Subcutaneous abdominal adipose tissue (tissue), 5 donors: Measurements from ENCODE around the gene JAK3.
"Not testable (repeated sequence)": the region's sequence is repeated elsewhere in the genome, so short reads cannot be mapped to it uniquely, and the experiment has no call there.

ENCODE experiments used
- H3K27ac ChIP-seq: one replicate; pipeline ENCODE4 v1.7.0; 2013; ENCODE audit warnings: low read depth, mild to moderate bottlenecking, inconsistent platforms, low read length, moderate library complexity
- H3K27me3 ChIP-seq, 5 donors: one replicate each; pipeline ENCODE4 v1.7.0; 2013; ENCODE audit warnings: low read length in 5 of 5, inconsistent platforms in 1 of 5; ENCODE audit not compliant: control insufficient read depth in 5 of 5, insufficient read depth in 4 of 5
- H3K36me3 ChIP-seq, 5 donors: one replicate each; pipeline ENCODE4 v1.7.0; 2013; ENCODE audit warnings: low read length in 5 of 5; ENCODE audit not compliant: control insufficient read depth in 5 of 5, insufficient read depth in 5 of 5
- H3K4me1 ChIP-seq, 5 donors: one replicate each; pipeline ENCODE4 v1.7.0; 2013; ENCODE audit warnings: low read length in 5 of 5, mild to moderate bottlenecking in 3 of 5, moderate library complexity in 1 of 5; ENCODE audit not compliant: control insufficient read depth in 5 of 5, insufficient read depth in 5 of 5
- H3K4me3 ChIP-seq, 5 donors: one replicate each; pipeline ENCODE4 v1.7.0; 2013; ENCODE audit warnings: low read length in 5 of 5, low read depth in 1 of 5
- H3K9ac ChIP-seq, 5 donors: one replicate each; pipeline ENCODE4 v1.7.0; 2013; ENCODE audit warnings: low read length in 5 of 5, mild to moderate bottlenecking in 4 of 5, moderate library complexity in 3 of 5
- H3K9me3 ChIP-seq, 5 donors: one replicate each; pipeline ENCODE4 v1.7.0; 2013; ENCODE audit warnings: low read length in 5 of 5; ENCODE audit not compliant: control insufficient read depth in 5 of 5
- donor health status: healthy.
- donor health status: healthy.
- donor health status: healthy.
- donor health status: healthy.
- donor health status: healthy.

JAK3 gene

DNA sequence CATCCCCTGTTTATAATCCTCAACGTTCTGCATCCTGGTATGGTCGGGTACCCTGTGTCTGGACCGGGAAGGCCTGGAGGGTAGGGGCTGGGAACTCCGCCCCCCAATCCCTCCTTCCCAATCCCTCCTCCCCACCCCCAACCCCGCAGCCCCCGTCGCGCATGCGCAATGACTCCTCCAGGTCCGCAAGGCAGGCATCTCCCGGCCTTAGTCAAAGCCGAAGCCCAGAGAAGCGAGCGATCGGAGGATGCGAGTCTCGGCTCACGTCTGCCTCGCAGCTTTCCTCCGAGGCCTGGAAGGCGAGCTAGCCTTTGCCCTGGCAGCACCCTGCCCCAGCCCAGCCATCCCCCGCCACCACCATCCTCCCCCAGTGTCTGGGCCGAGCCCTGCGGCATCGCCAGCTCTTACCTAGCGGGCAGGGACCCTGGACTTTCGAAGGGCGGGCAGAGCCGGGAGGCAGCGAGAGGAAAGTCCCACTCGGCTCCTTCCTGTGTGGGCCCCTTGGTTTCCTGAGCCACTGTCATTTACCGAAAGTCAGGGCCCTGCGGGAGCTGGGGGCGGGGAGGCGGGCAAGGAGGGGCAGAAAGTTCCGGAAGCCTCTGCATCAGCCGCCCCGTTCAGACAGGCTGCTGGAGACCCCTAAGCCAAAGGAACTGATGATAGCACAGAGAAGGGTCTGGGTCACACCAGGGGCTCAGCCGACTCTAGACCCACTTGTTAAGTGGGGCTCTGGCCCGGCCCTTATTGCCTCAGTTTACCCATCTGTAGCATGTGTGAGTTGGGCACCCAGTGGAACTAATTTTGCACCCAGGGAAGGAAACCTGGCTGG is at the start of gene JAK3:
Gene JAK3 (minus strand): TSS at position 445 of the 829 bp plus-strand sequence. CDS start 3,565 bp downstream, outside the sequence.
- Histone ChIP-seq H3K9me3 (no peaks in the 10 kb centered on the region), H3K9ac (peak within 1 kb of the TSS in 3 of 5 donors; percentile 39 to 54 (median 47)), H3K27me3 (peaks cover 0 to 11% (median 4%) of the 10 kb centered on the region in 5 donors), H3K4me1 (peaks cover 0 to 23% (median 6%) of the 10 kb centered on the region in 5 donors), H3K36me3 (no peaks in the 10 kb centered on the region), H3K27ac (peak within 1 kb of the TSS; percentile 54), H3K4me3 (peak within 1 kb of the TSS in 3 of 5 donors; percentile 36 to 61 (median 53))

DNA sequence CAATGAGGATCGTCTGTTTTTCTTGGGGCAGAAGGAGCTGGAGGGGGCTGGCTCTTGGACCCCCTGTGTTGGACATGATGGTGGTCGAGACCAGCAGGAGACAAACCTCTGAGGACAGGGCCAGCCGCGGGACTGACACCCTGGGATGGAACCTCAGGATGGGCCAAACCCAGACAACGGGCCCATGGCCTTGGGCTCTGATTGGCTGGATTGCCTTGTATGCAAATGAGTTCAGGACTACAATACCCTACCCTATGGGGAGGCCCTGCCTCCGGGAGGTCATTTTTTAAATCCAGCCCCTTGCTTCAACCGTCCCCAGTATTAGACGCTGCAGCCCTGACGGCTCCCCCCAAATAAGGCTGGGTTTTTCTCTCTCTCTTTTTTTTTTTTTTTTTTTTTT is 46.0 kb upstream of the JAK3 start:
- H3K27me3 ChIP-seq: peaks cover 0 to 17% (median 8%) of the 10 kb centered on the region in 5 donors
- H3K9ac ChIP-seq: no peak overlapping the region
- H3K9me3 ChIP-seq: no peaks in the 10 kb centered on the region
- no peak overlapping the region for H3K4me3 ChIP-seq
- H3K36me3 ChIP-seq: no peaks in the 10 kb centered on the region
- no peak overlapping the region for H3K27ac ChIP-seq
- H3K4me1 ChIP-seq: no peaks in the 10 kb centered on the region

DNA sequence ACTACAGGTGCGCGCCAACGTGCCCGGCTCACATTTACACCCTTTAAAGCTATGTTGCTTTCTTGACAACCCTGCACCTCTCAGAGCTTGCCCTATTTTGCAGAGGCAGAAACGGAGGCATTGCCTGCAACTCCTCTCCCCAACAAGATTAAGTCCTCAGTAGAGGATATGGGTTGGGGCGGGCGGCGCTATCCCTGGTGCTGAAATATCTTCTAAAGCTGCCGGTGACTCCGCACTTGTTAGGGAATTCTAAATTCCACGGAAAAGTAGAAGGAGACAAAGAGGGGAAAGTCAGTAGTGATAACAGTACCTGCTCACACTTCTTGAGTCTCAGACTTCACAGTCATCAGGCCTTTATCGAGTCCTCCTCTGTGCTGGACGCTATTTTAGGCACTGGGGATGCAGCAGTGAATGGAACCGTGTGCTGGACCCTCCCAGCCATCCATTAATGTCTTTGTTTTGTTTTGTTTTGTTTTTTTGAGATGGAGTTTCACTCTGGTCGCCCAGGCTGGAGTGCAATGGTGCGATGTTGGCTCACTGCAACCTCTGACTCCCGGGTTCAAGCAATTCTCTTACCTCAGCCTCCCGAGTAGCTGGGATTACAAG is 41.9 kb upstream of the JAK3 start:
- Histone ChIP-seq H3K4me3 (no peak overlapping the region), H3K4me1 (no peaks in the 10 kb centered on the region), H3K9me3 (no peaks in the 10 kb centered on the region), H3K27ac (no peak overlapping the region), H3K9ac (no peak overlapping the region), H3K36me3 (no peaks in the 10 kb centered on the region), H3K27me3 (peaks cover 3 to 13% (median 6%) of the 10 kb centered on the region in 5 donors)

DNA sequence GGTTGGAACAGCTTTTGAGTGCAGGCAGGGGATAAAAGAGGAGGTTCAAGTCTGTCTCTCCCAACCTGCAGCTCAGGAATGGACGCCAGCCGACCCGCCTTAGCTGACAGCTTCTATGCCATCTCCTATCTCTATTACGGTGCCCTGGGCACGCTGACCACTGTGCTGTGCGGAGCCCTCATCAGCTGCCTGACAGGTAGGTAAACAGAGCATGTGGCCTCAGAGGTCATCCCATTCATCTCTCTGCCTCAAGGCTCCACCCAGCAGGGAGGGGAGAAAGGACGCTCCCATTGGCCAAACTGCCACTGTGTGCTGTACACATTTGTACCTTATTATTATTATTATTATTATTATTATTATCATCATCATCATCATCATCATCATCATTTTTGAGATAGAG is 40.5 kb upstream of the JAK3 start:
- Histone ChIP-seq H3K4me1 (no peaks in the 10 kb centered on the region), H3K9me3 (no peaks in the 10 kb centered on the region), H3K36me3 (no peaks in the 10 kb centered on the region), H3K27me3 (peaks cover 3 to 14% (median 6%) of the 10 kb centered on the region in 5 donors), H3K9ac (no peak overlapping the region), H3K4me3 (no peak overlapping the region), H3K27ac (no peak overlapping the region)

DNA sequence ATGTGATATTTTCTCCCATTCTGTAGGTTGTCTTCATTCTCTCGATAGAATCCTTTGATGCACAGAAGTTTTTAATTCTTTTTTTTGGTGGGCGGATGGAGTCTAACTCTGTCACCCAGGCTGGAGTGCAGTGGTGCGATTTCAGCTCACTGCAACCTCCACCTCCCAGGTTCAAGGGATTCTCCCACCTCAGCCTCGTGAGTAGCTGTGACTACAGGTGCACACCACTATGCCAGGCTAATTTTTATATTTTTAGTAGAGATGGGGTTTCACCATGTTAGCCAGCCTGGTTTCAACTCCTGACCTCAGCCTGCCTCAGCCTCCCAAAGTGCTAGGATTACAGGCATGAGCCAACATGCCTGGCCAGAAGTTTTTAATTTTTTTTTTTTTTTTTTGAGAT is 39.4 kb upstream of the JAK3 start:
- H3K9me3 ChIP-seq, H3K4me3 ChIP-seq, H3K27ac ChIP-seq, H3K4me1 ChIP-seq, H3K36me3 ChIP-seq, H3K9ac ChIP-seq: not testable (repeated sequence)
- H3K27me3 ChIP-seq: peaks cover 3 to 14% (median 6%) of the 10 kb centered on the region in 5 donors

DNA sequence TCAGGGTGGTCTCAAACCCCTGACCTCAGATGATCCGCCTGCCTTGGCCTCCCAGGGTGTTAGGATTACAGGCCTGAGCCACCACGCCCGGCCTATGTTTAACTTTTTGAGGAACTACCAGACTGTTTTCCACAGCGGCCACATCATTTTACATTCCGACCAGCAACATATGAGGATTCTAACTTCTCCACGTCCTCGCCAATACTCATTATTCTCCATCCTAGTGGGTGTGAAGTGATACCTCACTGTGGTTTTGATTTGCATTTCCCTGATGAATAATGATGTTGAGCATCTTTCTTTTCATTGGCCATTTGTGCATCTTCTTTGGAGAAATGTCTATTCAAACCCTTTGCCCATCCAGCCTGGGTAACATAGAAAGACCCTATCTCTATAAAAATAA is 38.7 kb upstream of the JAK3 start:
- no peaks in the 10 kb centered on the region for H3K36me3 ChIP-seq
- H3K4me3 ChIP-seq: no peak overlapping the region
- H3K9ac ChIP-seq: no peak overlapping the region
- H3K27ac ChIP-seq: no peak overlapping the region
- H3K4me1 ChIP-seq: no peaks in the 10 kb centered on the region
- no peaks in the 10 kb centered on the region for H3K9me3 ChIP-seq
- peaks cover under 1 to 13% (median 7%) of the 10 kb centered on the region in 5 donors for H3K27me3 ChIP-seq

DNA sequence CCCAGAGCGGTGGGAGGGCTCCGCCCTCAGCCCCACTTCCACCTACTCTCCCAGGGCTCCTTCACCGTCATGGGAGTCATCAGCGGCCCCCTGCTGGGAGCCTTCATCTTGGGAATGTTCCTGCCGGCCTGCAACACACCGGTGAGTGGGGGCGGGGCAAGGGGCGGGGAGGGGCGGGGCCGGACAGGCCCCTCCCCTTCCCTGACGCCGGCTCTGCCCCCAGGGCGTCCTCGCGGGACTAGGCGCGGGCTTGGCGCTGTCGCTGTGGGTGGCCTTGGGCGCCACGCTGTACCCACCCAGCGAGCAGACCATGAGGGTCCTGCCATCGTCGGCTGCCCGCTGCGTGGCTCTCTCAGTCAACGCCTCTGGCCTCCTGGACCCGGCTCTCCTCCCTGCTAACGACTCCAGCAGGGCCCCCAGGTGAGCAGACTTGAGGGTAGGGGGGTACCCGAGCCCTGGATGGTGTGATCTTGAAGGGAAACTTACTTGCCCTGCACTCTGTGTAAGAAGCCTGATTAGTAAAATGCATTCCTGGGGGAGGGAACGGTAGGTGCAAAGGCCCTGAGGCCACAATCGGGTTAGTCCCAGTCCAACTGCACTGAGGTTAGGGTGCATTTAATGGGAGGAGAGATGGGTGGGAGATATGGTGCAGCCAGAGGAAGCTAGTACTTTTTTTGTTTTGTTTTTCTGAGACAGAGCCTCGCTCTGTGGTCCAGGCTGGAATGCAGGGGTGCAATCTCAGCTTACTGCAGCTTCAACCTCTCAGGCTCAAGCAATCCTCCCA is 36.0 kb upstream of the JAK3 start:
- H3K27ac ChIP-seq: no peak overlapping the region
- H3K9me3 ChIP-seq: no peaks in the 10 kb centered on the region
- peaks cover 0 to 9% (median 6%) of the 10 kb centered on the region in 5 donors for H3K27me3 ChIP-seq
- no peaks in the 10 kb centered on the region for H3K36me3 ChIP-seq
- no peak overlapping the region for H3K4me3 ChIP-seq
- H3K4me1 ChIP-seq: no peaks in the 10 kb centered on the region
- H3K9ac ChIP-seq: no peak overlapping the region

DNA sequence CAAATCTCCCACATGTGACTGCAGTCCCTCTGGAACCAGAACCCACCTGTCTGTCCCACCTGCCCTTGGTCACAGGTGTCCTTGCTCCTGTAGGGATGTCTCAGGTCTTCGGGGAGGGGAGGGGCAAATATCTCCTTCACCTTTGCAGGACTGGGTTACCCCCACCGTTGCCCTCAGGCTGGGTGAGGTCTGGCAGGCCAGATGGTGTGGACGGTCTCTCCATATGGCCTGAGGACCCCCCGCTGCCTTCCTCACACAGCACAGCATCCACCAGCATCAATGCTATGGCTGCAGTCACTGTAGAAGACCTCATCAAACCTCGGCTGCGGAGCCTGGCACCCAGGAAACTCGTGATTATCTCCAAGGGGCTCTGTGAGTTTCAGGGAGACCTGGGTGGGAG is 33.9 kb upstream of the JAK3 start:
- no peak overlapping the region for H3K9ac ChIP-seq
- no peak overlapping the region for H3K4me3 ChIP-seq
- H3K4me1 ChIP-seq: no peaks in the 10 kb centered on the region
- H3K27me3 ChIP-seq: peaks cover 0 to 9% (median 6%) of the 10 kb centered on the region in 5 donors
- H3K27ac ChIP-seq: no peak overlapping the region
- no peaks in the 10 kb centered on the region for H3K36me3 ChIP-seq
- H3K9me3 ChIP-seq: no peaks in the 10 kb centered on the region

DNA sequence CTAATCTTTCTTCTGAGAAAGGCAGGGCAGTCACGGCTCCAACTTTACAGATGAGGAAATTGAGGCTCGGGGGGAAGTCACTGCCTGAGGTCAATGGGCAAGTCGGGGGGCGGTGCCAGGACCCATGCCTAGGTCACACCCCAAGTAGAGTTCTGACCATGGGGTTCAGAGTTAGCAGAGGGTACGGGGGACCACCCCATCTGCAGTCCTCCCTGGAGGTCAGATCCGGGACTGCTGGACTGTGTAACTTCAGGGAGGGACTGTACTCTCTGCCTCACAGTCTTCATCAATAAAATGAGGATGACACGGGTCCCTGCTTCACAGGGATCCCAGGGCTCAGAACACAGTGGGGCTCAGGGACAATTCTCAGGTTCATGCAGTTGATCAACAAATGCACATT is 31.7 kb upstream of the JAK3 start:
- Histone ChIP-seq H3K27ac (no peak overlapping the region), H3K27me3 (peaks cover 0 to 15% (median 10%) of the 10 kb centered on the region in 5 donors), H3K36me3 (no peaks in the 10 kb centered on the region), H3K4me1 (no peaks in the 10 kb centered on the region), H3K9me3 (no peaks in the 10 kb centered on the region), H3K4me3 (no peak overlapping the region), H3K9ac (no peak overlapping the region)

DNA sequence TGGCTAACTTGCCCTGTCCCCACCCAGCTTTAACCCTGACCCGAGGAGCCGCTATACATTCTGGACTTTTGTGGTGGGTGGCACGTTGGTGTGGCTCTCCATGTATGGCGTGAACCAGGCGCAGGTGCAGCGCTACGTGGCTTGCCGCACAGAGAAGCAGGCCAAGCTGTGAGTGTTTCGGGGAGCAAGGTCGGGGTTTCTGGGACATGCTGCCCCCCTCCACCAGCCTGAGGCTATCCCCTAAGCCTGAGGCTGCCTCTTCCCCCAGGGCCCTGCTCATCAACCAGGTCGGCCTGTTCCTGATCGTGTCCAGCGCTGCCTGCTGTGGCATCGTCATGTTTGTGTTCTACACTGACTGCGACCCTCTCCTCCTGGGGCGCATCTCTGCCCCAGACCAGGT is 29.9 kb upstream of the JAK3 start:
- H3K9me3 ChIP-seq: no peaks in the 10 kb centered on the region
- H3K4me3 ChIP-seq: no peak overlapping the region
- H3K27ac ChIP-seq: no peak overlapping the region
- no peak overlapping the region for H3K9ac ChIP-seq
- H3K36me3 ChIP-seq: no peaks in the 10 kb centered on the region
- H3K4me1 ChIP-seq: peaks cover 0 to 8% (median 4%) of the 10 kb centered on the region in 5 donors
- H3K27me3 ChIP-seq: peaks cover 10 to 27% (median 21%) of the 10 kb centered on the region in 5 donors
